Astrocyte (in vitro differentiated cells and primary cell): ENCODE data around the gene NCK2. TPM values are rescaled to one million over a fixed set of nuclear protein-coding genes. Genes with fewer than 3 reads are reported as not detected.

ENCODE experiments used
- DNase-seq: peaks from one replicate; pipeline ENCODE4 v3.0.0-alpha.2; 2010; ENCODE audit warnings: low read depth
- FAIRE-seq: peaks from 2 replicates; lab custom pipeline; 2011; peaks lifted over from hg19 to GRCh38; lab: Jason Lieb, UNC
- H2AFZ ChIP-seq: 2 replicates; pipeline ENCODE4 v1.6.0; 2012; ENCODE audit warnings: low read depth, low read length, inconsistent platforms
- H3K27ac ChIP-seq: 2 replicates; pipeline ENCODE4 v1.5.1; 2011; ENCODE audit warnings: low read depth, low read length, inconsistent platforms
- H3K27me3 ChIP-seq: 2 replicates; pipeline ENCODE4 v1.6.0; 2011; ENCODE audit warnings: low read length, inconsistent platforms; ENCODE audit not compliant: insufficient read depth
- H3K36me3 ChIP-seq: 2 replicates; pipeline ENCODE4 v1.5.1; 2011; ENCODE audit warnings: low read length, inconsistent platforms; ENCODE audit not compliant: insufficient read depth
- H3K4me1 ChIP-seq: 2 replicates; pipeline ENCODE4 v1.5.1; 2011; ENCODE audit warnings: low read length, inconsistent platforms; ENCODE audit not compliant: insufficient read depth
- H3K4me2 ChIP-seq: 2 replicates; pipeline ENCODE4 v1.6.0; 2012; ENCODE audit warnings: low read length, inconsistent platforms
- H3K4me3 ChIP-seq: 2 replicates; pipeline ENCODE4 v1.5.1; 2011; ENCODE audit warnings: low read depth, mild to moderate bottlenecking, low read length, inconsistent platforms; ENCODE audit not compliant: insufficient read depth
- H3K79me2 ChIP-seq: 2 replicates; pipeline ENCODE4 v1.6.0; 2012; ENCODE audit warnings: mild to moderate bottlenecking, low read length, inconsistent platforms; ENCODE audit not compliant: insufficient read depth
- H3K9ac ChIP-seq: 2 replicates; pipeline ENCODE4 v1.6.0; 2012; ENCODE audit warnings: mild to moderate bottlenecking, low read length, inconsistent platforms
- H3K9me3 ChIP-seq: 2 replicates; pipeline ENCODE4 v1.5.1; 2012; ENCODE audit warnings: low read depth, mild to moderate bottlenecking, low read length, inconsistent platforms; ENCODE audit not compliant: insufficient read depth
- H4K20me1 ChIP-seq: 2 replicates; pipeline ENCODE4 v1.6.0; 2012; ENCODE audit warnings: low read length, inconsistent platforms; ENCODE audit not compliant: insufficient read depth
- H3K27ac Mint-ChIP-seq: one replicate; pipeline ENCODE4 v1.8.0; 2021; ENCODE audit warnings: mild to moderate bottlenecking, mixed read lengths; ENCODE audit not compliant: unreplicated experiment
- H3K27me3 Mint-ChIP-seq: one replicate; pipeline ENCODE4 v1.8.0; 2021; ENCODE audit warnings: low read depth, mixed read lengths; ENCODE audit not compliant: unreplicated experiment
- H3K36me3 Mint-ChIP-seq: one replicate; pipeline ENCODE4 v1.8.0; 2021; ENCODE audit warnings: low read depth, mixed read lengths; ENCODE audit not compliant: unreplicated experiment
- H3K4me1 Mint-ChIP-seq: one replicate; pipeline ENCODE4 v1.8.0; 2021; ENCODE audit warnings: low read depth, mixed read lengths; ENCODE audit not compliant: unreplicated experiment
- H3K4me3 Mint-ChIP-seq: one replicate; pipeline ENCODE4 v1.8.0; 2021; ENCODE audit warnings: mild to moderate bottlenecking, moderate library complexity, mixed read lengths; ENCODE audit not compliant: unreplicated experiment
- H3K9me3 Mint-ChIP-seq: one replicate; pipeline ENCODE4 v1.8.0; 2021; ENCODE audit warnings: mild to moderate bottlenecking, mixed read lengths; ENCODE audit not compliant: unreplicated experiment
- EZH2 ChIP-seq: IDR thresholded peaks from 2 replicates; pipeline ENCODE4 v1.6.1; 2012; ENCODE audit warnings: mild to moderate bottlenecking, low read length, inconsistent platforms; ENCODE audit not compliant: insufficient read depth
- total RNA-seq: library from RNA; stranded (reverse); gene quantifications from 2 replicates; pipeline ENCODE4 v1.2.1, GENCODE V29; 2021
- TF ChIP-seq, protein P1 (sequence below): IDR thresholded peaks from 2 replicates; pipeline ENCODE4 v1.5.1; 2011; ENCODE audit warnings: low read depth, mild to moderate bottlenecking, inconsistent platforms, low read length, moderate library complexity; ENCODE audit not compliant: insufficient read depth

The NCK2 gene
- total RNA-seq, 1 donor from 2014 or later = 61.6 TPM

DNA sequence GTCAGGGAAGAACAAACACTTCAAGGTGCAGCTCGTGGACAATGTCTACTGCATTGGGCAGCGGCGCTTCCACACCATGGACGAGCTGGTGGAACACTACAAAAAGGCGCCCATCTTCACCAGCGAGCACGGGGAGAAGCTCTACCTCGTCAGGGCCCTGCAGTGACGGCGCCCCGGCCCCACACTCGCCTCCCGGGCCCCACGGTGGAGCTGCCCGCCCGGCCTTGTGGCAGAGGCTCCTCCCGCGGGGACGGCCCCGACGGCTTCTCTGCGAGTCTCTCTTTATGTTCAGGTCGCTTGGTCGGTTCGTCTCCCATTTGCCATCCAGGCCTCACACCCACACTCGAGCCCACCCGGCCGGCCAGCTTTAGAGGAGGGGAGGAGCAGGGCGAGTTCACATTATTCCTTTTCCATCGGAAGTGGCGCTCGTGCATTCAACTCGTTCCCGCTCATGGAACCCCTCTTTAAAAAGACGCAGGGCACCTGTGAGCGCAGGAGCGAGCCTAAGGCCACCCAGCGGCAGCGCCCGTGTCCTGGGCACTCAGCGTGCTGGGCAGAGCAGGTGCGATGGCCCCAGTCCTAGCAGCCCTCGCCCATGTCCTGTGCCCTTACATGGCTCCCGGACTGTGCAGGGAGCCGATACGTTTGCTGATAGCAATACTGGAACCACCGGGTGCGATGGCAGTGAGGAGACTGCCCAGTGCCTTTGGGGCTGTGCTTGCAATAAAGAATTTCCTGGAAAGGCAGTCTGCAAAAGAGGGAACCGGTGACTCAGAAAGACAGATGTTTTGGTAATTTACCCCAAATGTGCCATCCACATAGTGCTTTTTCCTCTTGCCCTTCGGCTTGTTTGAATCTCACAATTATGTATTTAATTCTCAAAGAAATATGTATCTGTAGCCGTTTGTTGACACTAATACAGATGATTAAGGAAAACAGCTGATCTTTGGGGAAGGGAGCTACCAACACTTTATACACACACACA, 148.6 kb downstream of the NCK2 start:
- Histone ChIP-seq H3K4me3 (no peak overlapping the region), H2AFZ (no peak overlapping the region), H3K36me3 (peaks cover 3% of the 10 kb centered on the region), H3K79me2 (peaks cover 22% of the 10 kb centered on the region), H3K9ac (no peak overlapping the region), H3K4me1 (no peaks in the 10 kb centered on the region), H4K20me1 (peaks cover 28% of the 10 kb centered on the region), H3K4me2 (no peak overlapping the region), H3K27ac (no peak overlapping the region), H3K27me3 (no peaks in the 10 kb centered on the region), H3K9me3 (peaks cover 3% of the 10 kb centered on the region)
- Mint-ChIP-seq H3K9me3 (peaks cover 9% of the 10 kb centered on the region), H3K27me3 (no peaks in the 10 kb centered on the region), H3K27ac (no peak overlapping the region), H3K36me3 (peaks cover 19% of the 10 kb centered on the region), H3K4me1 (no peaks in the 10 kb centered on the region), H3K4me3 (no peak overlapping the region)
- TF ChIP-seq, protein P1, sequence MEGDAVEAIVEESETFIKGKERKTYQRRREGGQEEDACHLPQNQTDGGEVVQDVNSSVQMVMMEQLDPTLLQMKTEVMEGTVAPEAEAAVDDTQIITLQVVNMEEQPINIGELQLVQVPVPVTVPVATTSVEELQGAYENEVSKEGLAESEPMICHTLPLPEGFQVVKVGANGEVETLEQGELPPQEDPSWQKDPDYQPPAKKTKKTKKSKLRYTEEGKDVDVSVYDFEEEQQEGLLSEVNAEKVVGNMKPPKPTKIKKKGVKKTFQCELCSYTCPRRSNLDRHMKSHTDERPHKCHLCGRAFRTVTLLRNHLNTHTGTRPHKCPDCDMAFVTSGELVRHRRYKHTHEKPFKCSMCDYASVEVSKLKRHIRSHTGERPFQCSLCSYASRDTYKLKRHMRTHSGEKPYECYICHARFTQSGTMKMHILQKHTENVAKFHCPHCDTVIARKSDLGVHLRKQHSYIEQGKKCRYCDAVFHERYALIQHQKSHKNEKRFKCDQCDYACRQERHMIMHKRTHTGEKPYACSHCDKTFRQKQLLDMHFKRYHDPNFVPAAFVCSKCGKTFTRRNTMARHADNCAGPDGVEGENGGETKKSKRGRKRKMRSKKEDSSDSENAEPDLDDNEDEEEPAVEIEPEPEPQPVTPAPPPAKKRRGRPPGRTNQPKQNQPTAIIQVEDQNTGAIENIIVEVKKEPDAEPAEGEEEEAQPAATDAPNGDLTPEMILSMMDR = no peak
- no peak for TF ChIP-seq EZH2
- FAIRE-seq (no peak), DNase-seq (no peak)

GRCh38 chr2:105894327-105894944, 149.7 kb downstream of the NCK2 start:
- no peak for DNase-seq
- no peaks in the 10 kb centered on the region for H3K27me3 ChIP-seq
- Mint-ChIP-seq H3K36me3 (peaks cover 16% of the 10 kb centered on the region), H3K27me3 (no peaks in the 10 kb centered on the region), H3K4me1 (no peaks in the 10 kb centered on the region), H3K4me3 (no peak overlapping the region), H3K27ac (no peak overlapping the region), H3K9me3 (peaks cover 16% of the 10 kb centered on the region)
- TF ChIP-seq, protein P1 = no peak
- TF ChIP-seq EZH2 = no peak
- H3K9ac ChIP-seq = no peak overlapping the region
- no peak for FAIRE-seq
- peaks cover 12% of the 10 kb centered on the region for H3K79me2 ChIP-seq
- H3K4me2 ChIP-seq = no peak overlapping the region
- no peak overlapping the region for H3K4me3 ChIP-seq
- H3K9me3 ChIP-seq = peaks cover 4% of the 10 kb centered on the region
- H3K36me3 ChIP-seq = peaks cover 3% of the 10 kb centered on the region
- H3K4me1 ChIP-seq = no peaks in the 10 kb centered on the region
- peaks cover 17% of the 10 kb centered on the region for H4K20me1 ChIP-seq
- no peak overlapping the region for H3K27ac ChIP-seq
- no peak overlapping the region for H2AFZ ChIP-seq
